Stimulated activated CD4-positive, alpha-beta T cell treated with anti-CD3 and anti-CD28 coated beads, Interleukin-4, amount 100 ng/mL, for 1 hour (primary cell): ENCODE results near the gene SRGN.

Source experiments
- DNase-seq: peaks from one replicate; pipeline ENCODE4 v3.0.0-alpha.2; 2020

The SRGN gene

GRCh38 chr10:69142983-69143382, 55.1 kb downstream of the SRGN start:
- DNase-seq: no peak

- DNase-seq: no peak
These were observed 57.4 kb downstream of the SRGN start for GRCh38 chr10:69145329-69145728.

- no peak for DNase-seq
These were observed 58.0 kb downstream of the SRGN start for GRCh38 chr10:69145864-69146263.

- DNase-seq: no peak
These were observed 58.9 kb downstream of the SRGN start for GRCh38 chr10:69146759-69147158.

GRCh38 chr10:69151984-69152383, 64.1 kb downstream of the SRGN start:
- DNase-seq: no peak

- no peak for DNase-seq
These were observed 65.3 kb downstream of the SRGN start for GRCh38 chr10:69153227-69153626.
